HepG2 (cell line): ENCODE results near the gene PIM3. TPM values are rescaled to one million over a fixed set of nuclear protein-coding genes. Genes with fewer than 3 reads are reported as not detected.

Source experiments
- AFF4 ChIP-seq: sonication (generic); formaldehyde crosslinking; IDR thresholded peaks from 2 replicates; pipeline ENCODE4 v1.4.0; 2020; ENCODE audit warnings: missing genetic modification reagents
- CHCHD3 ChIP-seq: sonication (generic); formaldehyde crosslinking; IDR thresholded peaks from 2 replicates; pipeline ENCODE4 v1.8.0; 2022; ENCODE audit warnings: mild to moderate bottlenecking, missing genetic modification reagents, moderate library complexity
- ELF1 ChIP-seq: sonication (generic); formaldehyde crosslinking; IDR thresholded peaks from 2 replicates; pipeline ENCODE4 v1.4.0; 2020; ENCODE audit warnings: missing genetic modification reagents
- FOXP1 ChIP-seq, 2 experiments: fragments of 450-650 bp in 1 of 2; IDR thresholded peaks; 2 replicates each; pipeline ENCODE4 v1.6.1; 2017 to 2018; ENCODE audit warnings: antibody characterized with exemption in 1 of 2
- GATA4 ChIP-seq: sonication (generic); IDR thresholded peaks from 2 replicates; pipeline ENCODE4 v1.6.1; 2016; ENCODE audit warnings: antibody characterized with exemption, low read depth, borderline replicate concordance
- GMEB2 ChIP-seq: IDR thresholded peaks from 2 replicates; pipeline ENCODE4 v1.6.1; 2016; ENCODE audit warnings: missing biosample characterization, missing genetic modification reagents, low read depth
- GZF1 ChIP-seq: sonication (generic); formaldehyde crosslinking; IDR thresholded peaks from 2 replicates; pipeline ENCODE4 v1.5.1; 2020; ENCODE audit warnings: mild to moderate bottlenecking, missing genetic modification reagents
- MEIS2 ChIP-seq: sonication (generic); formaldehyde crosslinking; IDR thresholded peaks from 2 replicates; pipeline ENCODE4 v1.9.0; 2021; ENCODE audit warnings: mild to moderate bottlenecking, missing genetic modification reagents
- NFE2L2 ChIP-seq: fragments of 150-350 bp; IDR thresholded peaks from 2 replicates; pipeline ENCODE4 v1.6.1; 2014; ENCODE audit warnings: low read length
- SMYD3 ChIP-seq: sonication (generic); formaldehyde crosslinking; IDR thresholded peaks from 2 replicates; pipeline ENCODE4 v1.8.1; 2023; ENCODE audit warnings: mild to moderate bottlenecking, missing genetic modification reagents
- WIZ ChIP-seq: sonication (generic); formaldehyde crosslinking; IDR thresholded peaks from 2 replicates; pipeline ENCODE4 v1.5.1; 2020; ENCODE audit warnings: mild to moderate bottlenecking, missing genetic modification reagents
- ZMYM4 ChIP-seq: sonication (generic); formaldehyde crosslinking; IDR thresholded peaks from 2 replicates; pipeline ENCODE4 v1.8.1; 2023; ENCODE audit warnings: mild to moderate bottlenecking, missing genetic modification reagents
- ZNF3 ChIP-seq: IDR thresholded peaks from 2 replicates; pipeline ENCODE4 v1.7.0; 2017; ENCODE audit warnings: inconsistent platforms
- ZNF34 ChIP-seq: sonication (generic); formaldehyde crosslinking; IDR thresholded peaks from 2 replicates; pipeline ENCODE4 v1.4.0; 2020; ENCODE audit warnings: mild to moderate bottlenecking, missing genetic modification reagents, borderline replicate concordance
- ZNF512 ChIP-seq: sonication (generic); formaldehyde crosslinking; IDR thresholded peaks from 2 replicates; pipeline ENCODE4 v1.4.0; 2020; ENCODE audit warnings: mild to moderate bottlenecking, missing genetic modification reagents
- ZNF550 ChIP-seq: sonication (generic); formaldehyde crosslinking; IDR thresholded peaks from 2 replicates; pipeline ENCODE4 v1.4.0; 2020; ENCODE audit warnings: mild to moderate bottlenecking, missing genetic modification reagents, borderline replicate concordance
- ZNF562 ChIP-seq: sonication (generic); formaldehyde crosslinking; IDR thresholded peaks from 2 replicates; pipeline ENCODE4 v1.8.0; 2022; ENCODE audit warnings: missing genetic modification reagents, borderline replicate concordance
- ZNF724P ChIP-seq: sonication (generic); formaldehyde crosslinking; IDR thresholded peaks from 2 replicates; pipeline ENCODE4 v1.8.0; 2022; ENCODE audit warnings: missing genetic modification reagents, borderline replicate concordance
- ZNF770 ChIP-seq: sonication (generic); formaldehyde crosslinking; IDR thresholded peaks from 2 replicates; pipeline ENCODE4 v1.5.0; 2020; ENCODE audit warnings: mild to moderate bottlenecking, missing genetic modification reagents
- ZNF839 ChIP-seq: sonication (generic); formaldehyde crosslinking; IDR thresholded peaks from 2 replicates; pipeline ENCODE4 v1.4.0; 2020; ENCODE audit warnings: missing genetic modification reagents, mild to moderate bottlenecking, borderline replicate concordance
- ZSCAN29 ChIP-seq: sonication (generic); formaldehyde crosslinking; conservative IDR thresholded peaks from 2 replicates; pipeline ENCODE4 v1.4.0; 2020; ENCODE audit warnings: mild to moderate bottlenecking, missing genetic modification reagents
- polyA plus RNA-seq, 8 experiments: library from polyadenylated mRNA; depleted of rRNA in 3 of 8; stranded (reverse) in 7 of 8; unstranded in 1 of 8; fragments of >200 nt; fragmentation: Illumina TruSeq in 4 of 8; extraction: Trizol in 4 of 8; gene quantifications; 2 replicates each; pipeline versions ENCODE4 v1.2.1 to v1.2.3, GENCODE V29; 2011 to 2016; ENCODE audit warnings: low read depth in 4 of 8, missing spikeins in 1 of 8, mixed read lengths in 1 of 8; ENCODE audit not compliant: insufficient read depth in 1 of 8
- total RNA-seq, 5 experiments: library from RNA; depleted of rRNA; stranded (reverse); fragments of >200 nt; fragmentation: Illumina TruSeq; extraction: Trizol; gene quantifications; 2 replicates each; pipeline ENCODE4 v1.2.3, GENCODE V29; 2016; ENCODE audit warnings: low read depth in 1 of 5

The PIM3 gene
- total and polyA plus RNA-seq, 2 of the 13 experiments (the other 11 are each of a cell fraction or from before 2014, with no cell fraction given): 21.6 to 31.2 TPM

GRCh38 chr22:49955581-49956417 lies 4.8 kb upstream of the PIM3 start (continued):
- TF ChIP-seq AFF4 (no peak), ZNF839 (CRISPR knock-in tag) (no peak), ZSCAN29 (CRISPR knock-in tag) (no peak), ELF1 (CRISPR knock-in tag) (no peak; the same call in 1 of the 2 replicates), GMEB2 (CRISPR knock-in tag) (no peak), CHCHD3 (CRISPR knock-in tag) (0 out of 2 replicates have a peak, but pooled peaks have one; percentile 23), ZNF562 (CRISPR knock-in tag) (no peak), ZNF770 (peak; percentile 58; the same call in 1 of the 2 replicates), NFE2L2 (no peak), ZNF550 (CRISPR knock-in tag) (no peak), ZNF724P (CRISPR knock-in tag) (no peak), ZMYM4 (CRISPR knock-in tag) (no peak), MEIS2 (CRISPR knock-in tag) (no peak), ZNF512 (CRISPR knock-in tag) (no peak), GZF1 (CRISPR knock-in tag) (no peak), FOXP1 (IDR thresholded peaks at IDR 0.05) (no peak), FOXP1 (CRISPR knock-in tag; IDR thresholded peaks at IDR 0.05) (no peak), SMYD3 (CRISPR knock-in tag) (no peak), WIZ (no peak), GATA4 (no peak), ZNF34 (no peak), ZNF3 (CRISPR knock-in tag) (no peak)
